Measurements from ENCODE around the gene RAP2A.

The RAP2A gene

DNA sequence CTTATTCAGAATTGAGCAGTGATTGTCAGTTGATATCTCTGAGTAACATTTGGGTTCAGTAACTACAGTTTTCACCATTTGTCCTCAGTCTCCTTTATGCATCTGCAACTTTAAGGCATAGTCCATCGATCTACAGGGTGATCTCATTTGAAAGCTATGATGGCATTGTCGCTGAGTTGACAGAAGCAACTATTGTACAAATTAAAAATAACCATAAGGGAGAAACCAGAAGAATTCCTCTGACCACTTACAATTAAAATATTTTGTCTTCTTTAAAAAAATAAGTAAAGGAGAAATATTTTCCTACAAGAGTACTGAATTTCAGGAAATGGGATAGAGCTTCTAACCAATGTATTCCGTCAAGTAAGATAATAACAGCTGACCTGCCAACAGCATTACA, 30.6 kb downstream of the RAP2A start:
- Histone ChIP-seq H3K27me3 (replicated peaks; ENCODE audit: insufficient read depth, low read length) (no peaks in the 10 kb centered on the region), H4K20me1 (ENCODE audit: insufficient read depth, low read length) (no peaks in the 10 kb centered on the region), H3K9me2 (replicated peaks; ENCODE audit: insufficient read depth, low read length) (no peaks in the 10 kb centered on the region), H3F3A (ENCODE audit: insufficient read depth, low read length) (peaks cover 13% of the 10 kb centered on the region), H3K27ac (ENCODE audit: low read length) (no peak overlapping the region), H3K4me2 (ENCODE audit: low read depth, low read length) (no peak overlapping the region), H3K79me2 (ENCODE audit: low read length) (peaks cover 33% of the 10 kb centered on the region), H3K9me3 (replicated peaks; ENCODE audit: insufficient read depth, low read length) (no peaks in the 10 kb centered on the region), H2AFZ (ENCODE audit: low read length) (no peak overlapping the region), H3K36me3 (replicated peaks; ENCODE audit: insufficient read depth, low read length) (no peaks in the 10 kb centered on the region), H3K4me3 (ENCODE audit: low read length) (no peak overlapping the region), H3K9ac (ENCODE audit: low read length) (no peak overlapping the region), H3K4me1 (ENCODE audit: low read length) (peaks cover 17% of the 10 kb centered on the region)
- DNase-seq = no peak
- TF ChIP-seq EZH2phosphoT487 (IDR thresholded peaks at IDR 0.05; ENCODE audit: low read length) (no peak), EZH2 (optimal IDR thresholded peaks at IDR 0.05; ENCODE audit: low read depth, low read length) (no peak), CTCF (IDR thresholded peaks at IDR 0.05; ENCODE audit: low read length) (no peak)

GRCh38 chr13:97466722-97467121, 32.8 kb downstream of the RAP2A start:
- no peak overlapping the region for H3K4me2 ChIP-seq (ENCODE audit: low read depth, low read length)
- no peaks in the 10 kb centered on the region for H3K27me3 ChIP-seq (replicated peaks; ENCODE audit: insufficient read depth, low read length)
- H3K79me2 ChIP-seq (ENCODE audit: low read length) = peaks cover 20% of the 10 kb centered on the region
- H3K9ac ChIP-seq (ENCODE audit: low read length) = no peak overlapping the region
- H3K27ac ChIP-seq (ENCODE audit: low read length) = no peak overlapping the region
- no peaks in the 10 kb centered on the region for H3K9me2 ChIP-seq (replicated peaks; ENCODE audit: insufficient read depth, low read length)
- H3K4me1 ChIP-seq (ENCODE audit: low read length) = no peaks in the 10 kb centered on the region
- no peak overlapping the region for H3K4me3 ChIP-seq (ENCODE audit: low read length)
- DNase-seq = no peak
- no peaks in the 10 kb centered on the region for H3K36me3 ChIP-seq (replicated peaks; ENCODE audit: insufficient read depth, low read length)
- H3K9me3 ChIP-seq (replicated peaks; ENCODE audit: insufficient read depth, low read length) = no peaks in the 10 kb centered on the region
- no peaks in the 10 kb centered on the region for H3F3A ChIP-seq (ENCODE audit: insufficient read depth, low read length)
- H2AFZ ChIP-seq (ENCODE audit: low read length) = no peak overlapping the region
- TF ChIP-seq EZH2 (optimal IDR thresholded peaks at IDR 0.05; ENCODE audit: low read depth, low read length) = no peak
- no peak for TF ChIP-seq CTCF (IDR thresholded peaks at IDR 0.05; ENCODE audit: low read length)
- no peak for TF ChIP-seq EZH2phosphoT487 (IDR thresholded peaks at IDR 0.05; ENCODE audit: low read length)
- H4K20me1 ChIP-seq (ENCODE audit: insufficient read depth, low read length) = no peaks in the 10 kb centered on the region

DNA sequence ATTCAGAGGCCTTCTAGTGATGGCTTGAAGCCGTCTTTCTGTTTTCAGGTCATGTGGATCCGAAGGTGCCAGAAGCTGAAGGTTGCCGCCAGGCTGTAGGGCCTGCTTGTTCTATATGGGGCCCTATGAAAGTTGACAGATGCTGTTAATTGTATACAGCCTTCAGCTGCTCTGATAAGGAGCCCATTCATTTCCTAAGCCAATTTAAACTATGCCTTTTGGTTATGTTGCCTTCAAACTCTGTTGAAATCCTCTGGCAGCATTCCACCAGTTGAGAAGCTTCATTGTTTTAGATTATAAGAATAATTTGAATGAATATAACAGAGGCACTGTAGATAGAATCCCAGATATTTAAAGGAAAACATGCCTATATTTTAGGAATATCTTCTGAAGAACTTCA, 34.4 kb downstream of the RAP2A start:
- TF ChIP-seq EZH2phosphoT487 (IDR thresholded peaks at IDR 0.05; ENCODE audit: low read length) (no peak), CTCF (IDR thresholded peaks at IDR 0.05; ENCODE audit: low read length) (no peak), EZH2 (optimal IDR thresholded peaks at IDR 0.05; ENCODE audit: low read depth, low read length) (no peak)
- Histone ChIP-seq H3K9ac (ENCODE audit: low read length) (no peak overlapping the region), H3K79me2 (ENCODE audit: low read length) (peaks cover 8% of the 10 kb centered on the region), H3K9me2 (replicated peaks; ENCODE audit: insufficient read depth, low read length) (no peaks in the 10 kb centered on the region), H3K4me2 (ENCODE audit: low read depth, low read length) (no peak overlapping the region), H3K4me3 (ENCODE audit: low read length) (no peak overlapping the region), H3K4me1 (ENCODE audit: low read length) (no peaks in the 10 kb centered on the region), H3K9me3 (replicated peaks; ENCODE audit: insufficient read depth, low read length) (no peaks in the 10 kb centered on the region), H3K27me3 (replicated peaks; ENCODE audit: insufficient read depth, low read length) (no peaks in the 10 kb centered on the region), H3F3A (ENCODE audit: insufficient read depth, low read length) (no peaks in the 10 kb centered on the region), H3K36me3 (replicated peaks; ENCODE audit: insufficient read depth, low read length) (no peaks in the 10 kb centered on the region), H4K20me1 (ENCODE audit: insufficient read depth, low read length) (no peaks in the 10 kb centered on the region), H3K27ac (ENCODE audit: low read length) (no peak overlapping the region), H2AFZ (ENCODE audit: low read length) (no peak overlapping the region)
- DNase-seq = no peak
